SK-N-SH treated with all-trans-retinoic acid at 6 μM for 48 hours (cell line): ENCODE results near the gene REG1B.

Experiments used
- BACH2 ChIP-seq: fragments of 250-450 bp; sonication (Bioruptor Pico); IDR thresholded peaks from 2 replicates; pipeline ENCODE4 v1.9.0; 2021; ENCODE audit warnings: mild to moderate bottlenecking, borderline replicate concordance
- CREB5 ChIP-seq: fragments of 250-450 bp; sonication (Bioruptor Pico); IDR thresholded peaks from 2 replicates; pipeline ENCODE4 v1.5.1; 2020; ENCODE audit warnings: low read depth, mild to moderate bottlenecking, moderate library complexity
- ESRRG ChIP-seq: fragments of 250-450 bp; sonication (Bioruptor Pico); IDR thresholded peaks from 2 replicates; pipeline ENCODE4 v1.6.1; 2021; ENCODE audit warnings: mild to moderate bottlenecking
- ISL1 ChIP-seq: fragments of 250-450 bp; sonication (Bioruptor Pico); IDR thresholded peaks from 2 replicates; pipeline ENCODE4 v2.1.2; 2022; ENCODE audit warnings: mild to moderate bottlenecking, moderate library complexity
- PATZ1 ChIP-seq: fragments of 250-450 bp; sonication (Bioruptor Pico); IDR thresholded peaks from 2 replicates; pipeline ENCODE4 v1.8.0; 2020; ENCODE audit warnings: mild to moderate bottlenecking, moderate library complexity, borderline replicate concordance
- RARB ChIP-seq: fragments of 250-450 bp; sonication (Bioruptor Pico); IDR thresholded peaks from 2 replicates; pipeline ENCODE4 v1.8.0; 2021; ENCODE audit warnings: mild to moderate bottlenecking, moderate library complexity
- TOX ChIP-seq: fragments of 250-450 bp; sonication (Bioruptor Pico); IDR thresholded peaks from 2 replicates; pipeline ENCODE4 v1.8.0; 2021; ENCODE audit warnings: mild to moderate bottlenecking, moderate library complexity, borderline replicate concordance
- TSHZ2 ChIP-seq: fragments of 250-450 bp; sonication (Bioruptor Pico); IDR thresholded peaks from 2 replicates; pipeline ENCODE4 v1.5.0; 2020; ENCODE audit warnings: mild to moderate bottlenecking, moderate library complexity
- ZFP3 ChIP-seq: fragments of 250-450 bp; sonication (Bioruptor Pico); IDR thresholded peaks from 2 replicates; pipeline ENCODE4 v1.5.0; 2020; ENCODE audit warnings: mild to moderate bottlenecking, moderate library complexity
- ZFP30 ChIP-seq: fragments of 450-650 bp; formaldehyde crosslinking; IDR thresholded peaks from 2 replicates; pipeline ENCODE4 v1.5.0; 2022; ENCODE audit warnings: mild to moderate bottlenecking, moderate library complexity
- ZNF565 ChIP-seq: fragments of 450-650 bp; formaldehyde crosslinking; conservative IDR thresholded peaks from 2 replicates; pipeline ENCODE4 v1.5.0; 2020; ENCODE audit warnings: low read depth, mild to moderate bottlenecking, moderate library complexity
- ZNF8 ChIP-seq: fragments of 450-650 bp; formaldehyde crosslinking; IDR thresholded peaks from 2 replicates; pipeline ENCODE4 v1.5.0; 2020; ENCODE audit warnings: mild to moderate bottlenecking, moderate library complexity
- TF ChIP-seq, protein P1 (sequence below): fragments of 250-450 bp; sonication (Bioruptor Pico); IDR thresholded peaks from 2 replicates; pipeline ENCODE4 v1.8.0; 2021; ENCODE audit warnings: low read depth, mild to moderate bottlenecking, moderate library complexity, borderline replicate concordance

DNA sequence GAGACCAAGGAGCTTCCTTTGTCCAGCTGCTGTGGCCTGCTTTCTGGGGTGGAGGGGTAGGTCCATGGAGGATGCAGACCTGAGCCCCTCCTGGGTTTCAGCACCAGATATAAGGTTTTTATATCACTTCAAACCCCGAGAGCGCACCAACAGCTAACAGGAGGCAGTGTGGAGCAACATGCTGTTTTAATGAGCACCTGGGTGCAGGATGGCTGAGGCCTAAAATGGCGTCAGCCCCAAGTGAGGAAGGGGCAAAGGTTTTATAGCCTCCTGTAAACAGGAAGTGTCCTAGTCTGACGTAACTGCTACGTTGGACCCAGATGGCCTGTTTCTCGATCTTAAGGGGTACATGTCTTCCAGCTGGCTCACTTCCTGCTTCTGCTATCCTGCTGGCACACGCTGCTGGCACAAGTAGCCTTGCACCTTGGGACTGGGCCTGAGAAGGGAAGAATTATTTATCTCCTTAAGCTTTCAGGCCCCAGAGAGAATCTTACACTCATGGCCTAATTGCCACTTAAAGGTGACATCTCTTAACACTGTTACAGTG lies 11.4 kb upstream of the REG1B start:
- TF ChIP-seq PATZ1 (no peak), TSHZ2 (no peak), ZNF565 (CRISPR knock-in tag) (no peak), ZFP3 (CRISPR knock-in tag) (no peak), TOX (CRISPR knock-in tag) (no peak), ZNF8 (no peak), ISL1 (CRISPR knock-in tag) (no peak), ZFP30 (CRISPR knock-in tag) (no peak), ESRRG (CRISPR knock-in tag) (no peak), BACH2 (CRISPR knock-in tag) (no peak), RARB (CRISPR knock-in tag) (no peak), CREB5 (CRISPR knock-in tag) (no peak)
- TF ChIP-seq, protein P1, sequence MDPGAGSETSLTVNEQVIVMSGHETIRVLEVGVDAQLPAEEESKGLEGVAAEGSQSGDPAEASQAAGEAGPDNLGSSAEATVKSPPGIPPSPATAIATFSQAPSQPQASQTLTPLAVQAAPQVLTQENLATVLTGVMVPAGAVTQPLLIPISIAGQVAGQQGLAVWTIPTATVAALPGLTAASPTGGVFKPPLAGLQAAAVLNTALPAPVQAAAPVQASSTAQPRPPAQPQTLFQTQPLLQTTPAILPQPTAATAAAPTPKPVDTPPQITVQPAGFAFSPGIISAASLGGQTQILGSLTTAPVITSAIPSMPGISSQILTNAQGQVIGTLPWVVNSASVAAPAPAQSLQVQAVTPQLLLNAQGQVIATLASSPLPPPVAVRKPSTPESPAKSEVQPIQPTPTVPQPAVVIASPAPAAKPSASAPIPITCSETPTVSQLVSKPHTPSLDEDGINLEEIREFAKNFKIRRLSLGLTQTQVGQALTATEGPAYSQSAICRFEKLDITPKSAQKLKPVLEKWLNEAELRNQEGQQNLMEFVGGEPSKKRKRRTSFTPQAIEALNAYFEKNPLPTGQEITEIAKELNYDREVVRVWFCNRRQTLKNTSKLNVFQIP, result no peak
